ENCODE results near the gene PALLD. TPM values are rescaled to one million over a fixed set of nuclear protein-coding genes. Genes with fewer than 3 reads are reported as not detected.

The PALLD gene
- total and polyA plus RNA-seq, 2 of the 13 experiments (the other 11 are each of a cell fraction or from before 2014, with no cell fraction given), result 0.50 to 1.5 TPM

DNA sequence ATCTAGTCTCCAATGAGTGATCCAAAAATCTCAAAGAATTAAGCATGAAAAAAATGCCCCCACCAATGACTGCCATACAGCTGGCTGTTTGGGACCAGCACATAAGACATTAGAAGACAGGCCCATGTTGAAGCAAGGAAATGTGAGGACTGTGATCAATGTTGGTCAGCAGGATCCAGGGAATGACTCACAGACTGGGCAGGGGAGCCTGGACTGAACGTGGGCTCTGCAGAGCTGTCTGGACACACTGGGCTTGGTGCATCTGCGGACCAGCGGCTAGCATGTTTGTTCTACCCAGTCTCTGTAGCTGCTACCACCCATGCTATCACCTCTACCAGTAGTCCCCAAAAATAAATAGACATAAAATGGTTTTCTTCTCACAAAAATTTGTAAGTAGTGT is 108.6 kb downstream of the PALLD start (continued):
- TF ChIP-seq NR2F1 (CRISPR knock-in tag; IDR thresholded peaks at IDR 0.05) (no peak), MED8 (CRISPR knock-in tag; IDR thresholded peaks at IDR 0.05; ENCODE audit: insufficient replicate concordance) (no peak), ZNF737 (CRISPR knock-in tag; IDR thresholded peaks at IDR 0.05; ENCODE audit: borderline replicate concordance) (no peak)

DNA sequence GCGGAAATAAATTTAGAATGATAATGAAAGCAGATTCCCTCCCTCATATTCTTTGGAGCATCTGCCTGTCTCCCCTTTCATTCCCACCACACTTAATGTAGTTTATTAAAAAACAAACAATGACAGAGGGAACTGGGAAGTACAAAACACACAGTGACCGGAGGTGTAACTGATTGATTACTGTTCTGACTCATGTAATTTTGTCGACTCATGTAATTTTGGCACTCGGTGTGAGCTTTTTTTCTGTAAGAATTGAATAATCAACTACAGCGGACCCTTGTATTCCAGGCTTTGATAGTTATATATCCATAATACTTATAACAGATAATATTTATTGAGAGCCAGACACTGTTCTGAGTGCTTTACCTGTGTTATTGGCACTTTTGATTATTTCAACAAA is 110.4 kb downstream of the PALLD start:
- no peak overlapping the region for H3K27ac ChIP-seq (ENCODE audit: extremely low read length, insufficient read depth, low read length)
- no peak overlapping the region for H2AFZ ChIP-seq (ENCODE audit: low read length)
- H3K4me1 ChIP-seq (ENCODE audit: insufficient read depth, low read length), result no peaks in the 10 kb centered on the region
- H3K9me3 ChIP-seq (ENCODE audit: low read length), result no peaks in the 10 kb centered on the region
- H3K9ac ChIP-seq (ENCODE audit: insufficient read depth, low read depth, low read length), result no peak overlapping the region
- CTCF ChIA-PET (ENCODE audit: low intra/inter-chr PET ratio, low total read pairs), result no interaction called here
- H3K79me2 ChIP-seq (ENCODE audit: insufficient read depth, low read length), result no peaks in the 10 kb centered on the region
- TF ChIP-seq MAFF (IDR thresholded peaks at IDR 0.05; ENCODE audit: low read depth, low read length) (peak; percentile 55), MAFK (conservative IDR thresholded peaks at IDR 0.05 in 1 of 2, IDR thresholded peaks at IDR 0.05 in 1 of 2; ENCODE audit: low read length in 2 of 2) (peak; percentile 60 to 78)
- TF ChIP-seq, protein P1, sequence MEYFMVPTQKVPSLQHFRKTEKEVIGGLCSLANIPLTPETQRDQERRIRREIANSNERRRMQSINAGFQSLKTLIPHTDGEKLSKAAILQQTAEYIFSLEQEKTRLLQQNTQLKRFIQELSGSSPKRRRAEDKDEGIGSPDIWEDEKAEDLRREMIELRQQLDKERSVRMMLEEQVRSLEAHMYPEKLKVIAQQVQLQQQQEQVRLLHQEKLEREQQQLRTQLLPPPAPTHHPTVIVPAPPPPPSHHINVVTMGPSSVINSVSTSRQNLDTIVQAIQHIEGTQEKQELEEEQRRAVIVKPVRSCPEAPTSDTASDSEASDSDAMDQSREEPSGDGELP (IDR thresholded peaks at IDR 0.05; ENCODE audit: borderline replicate concordance, low read depth), result no peak
- in situ Hi-C loops (cut with HindIII; ENCODE audit: extremely low pct_ligation_motif_present, low pct_unique_long_range_greater_than_20kb), result no loop called here
- no peak for DNase-seq (ENCODE audit: low spot score)
- BruUV-seq (replicated peaks), result no TSS peak
- POLR2A ChIA-PET, result no interaction called here
- ATAC-seq, result no peak
- no peak overlapping the region for H3K4me2 ChIP-seq (ENCODE audit: low read depth, low read length)
- intact Hi-C loops (cut with micrococcal nuclease; ENCODE audit: unreplicated experiment), result no loop called here
- WGBS (ENCODE audit: low lambda C conversion rate), result 79% methylated on average over 5 of the region's 5 CpGs
- no peaks in the 10 kb centered on the region for H3K27me3 ChIP-seq (ENCODE audit: control insufficient read depth in 1 of 2, insufficient read depth in 2 of 2, low read length in 2 of 2)
- H3K36me3 ChIP-seq (replicated peaks in 1 of 2; ENCODE audit: control insufficient read depth in 1 of 2, insufficient read depth in 2 of 2, low read length in 2 of 2), result no peaks in the 10 kb centered on the region
- no peak overlapping the region for H3K4me3 ChIP-seq (replicated peaks in 1 of 3; ENCODE audit: insufficient read depth in 1 of 3, low read depth in 2 of 3, low read length in 3 of 3)
- no peak for FAIRE-seq
- no peaks in the 10 kb centered on the region for H4K20me1 ChIP-seq (ENCODE audit: insufficient read depth, low read length)

DNA sequence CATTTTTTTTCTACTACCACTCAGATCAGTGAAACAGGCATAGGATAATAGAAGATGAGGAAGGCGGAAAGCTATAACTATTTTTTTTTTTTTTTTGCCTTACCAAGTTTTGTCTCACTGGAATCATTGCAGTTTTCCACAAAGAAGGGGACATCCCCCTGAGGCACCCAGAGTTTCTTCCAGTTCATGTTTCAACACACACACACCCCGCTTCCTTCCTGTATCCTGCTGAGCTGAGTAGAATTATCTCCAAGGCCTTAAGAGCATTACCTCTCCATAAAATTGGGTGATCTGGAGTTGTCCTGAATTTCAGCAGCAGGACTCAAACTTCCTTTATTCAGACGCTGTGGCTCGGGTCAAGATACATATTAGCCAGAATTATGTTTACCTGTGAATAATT is 111.9 kb downstream of the PALLD start:
- H3K4me3 ChIP-seq (replicated peaks in 1 of 3; ENCODE audit: insufficient read depth in 1 of 3, low read depth in 2 of 3, low read length in 3 of 3), result no peak overlapping the region
- H3K4me2 ChIP-seq (ENCODE audit: low read depth, low read length), result no peak overlapping the region
- H2AFZ ChIP-seq (ENCODE audit: low read length), result no peak overlapping the region
- no TSS peak for BruUV-seq (replicated peaks)
- CTCF ChIA-PET (ENCODE audit: low intra/inter-chr PET ratio, low total read pairs), result no interaction called here
- no peaks in the 10 kb centered on the region for H3K36me3 ChIP-seq (replicated peaks in 1 of 2; ENCODE audit: control insufficient read depth in 1 of 2, insufficient read depth in 2 of 2, low read length in 2 of 2)
- intact Hi-C loops (cut with micrococcal nuclease; ENCODE audit: unreplicated experiment) (no loop called here), in situ Hi-C loops (cut with HindIII; ENCODE audit: extremely low pct_ligation_motif_present, low pct_unique_long_range_greater_than_20kb) (no loop called here)
- no peak overlapping the region for H3K27ac ChIP-seq (ENCODE audit: extremely low read length, insufficient read depth, low read length)
- no peaks in the 10 kb centered on the region for H3K79me2 ChIP-seq (ENCODE audit: insufficient read depth, low read length)
- DNase-seq (ENCODE audit: low spot score), result no peak
- POLR2A ChIA-PET, result no interaction called here
- H3K4me1 ChIP-seq (ENCODE audit: insufficient read depth, low read length), result no peaks in the 10 kb centered on the region
- 24% methylated on average over 4 of the region's 4 CpGs for WGBS (ENCODE audit: low lambda C conversion rate)
- FAIRE-seq, result no peak
- no peaks in the 10 kb centered on the region for H4K20me1 ChIP-seq (ENCODE audit: insufficient read depth, low read length)
- no peak for ATAC-seq
- no peak for TF ChIP-seq ZEB1 (IDR thresholded peaks at IDR 0.05; ENCODE audit: insufficient replicate concordance, low read depth)
- no peak for TF ChIP-seq ETV6 (CRISPR knock-in tag; conservative IDR thresholded peaks at IDR 0.05)
- TF ChIP-seq AGO1 (IDR thresholded peaks at IDR 0.05; ENCODE audit: low read depth, low read length, poor library complexity, severe bottlenecking), result no peak
- H3K9ac ChIP-seq (ENCODE audit: insufficient read depth, low read depth, low read length), result no peak overlapping the region
- no peaks in the 10 kb centered on the region for H3K27me3 ChIP-seq (ENCODE audit: control insufficient read depth in 1 of 2, insufficient read depth in 2 of 2, low read length in 2 of 2)
- H3K9me3 ChIP-seq (ENCODE audit: low read length), result no peaks in the 10 kb centered on the region
